GM19467 (cell line): ENCODE measurements around the gene SIL1.
"Not testable (repeated sequence)": the region's sequence is repeated elsewhere in the genome, so short reads cannot be mapped to it uniquely, and the experiment has no call there.

ENCODE experiments used
- ATAC-seq: cut with Tn5 transposase; IDR thresholded peaks from one replicate; pipeline ENCODE4 v1.9.1; 2021; ENCODE audit warnings: mild to moderate bottlenecking, moderate library complexity; ENCODE audit not compliant: unreplicated experiment

Gene SIL1

GRCh38 chr5:139197710-139198669 lies at the start of gene SIL1:
TSS of gene SIL1 (minus strand) at chr5:139198368. CDS start at chr5:139127843, 70,525 bp downstream.
- peak; percentile 89 for ATAC-seq

DNA sequence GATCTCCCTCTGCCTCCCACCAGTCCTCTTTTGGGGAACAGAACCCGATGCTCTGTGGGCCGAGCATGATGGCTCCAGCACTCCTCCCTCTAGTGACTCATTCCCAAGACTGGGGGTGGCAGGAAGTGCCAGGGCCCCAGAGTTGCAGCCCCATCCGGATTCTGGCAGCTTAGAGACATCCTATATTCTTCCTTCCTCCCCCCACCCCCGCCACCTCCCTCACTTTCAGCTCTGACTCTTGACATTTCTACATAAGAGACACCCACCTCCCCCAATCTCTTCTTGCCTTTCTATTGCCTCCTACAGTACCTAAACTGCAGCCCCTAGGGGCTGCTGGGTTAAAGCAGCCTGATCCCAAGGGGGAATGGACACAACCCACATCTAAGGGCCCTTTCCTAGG lies 48.2 kb upstream of the SIL1 start:
- no peak for ATAC-seq

DNA sequence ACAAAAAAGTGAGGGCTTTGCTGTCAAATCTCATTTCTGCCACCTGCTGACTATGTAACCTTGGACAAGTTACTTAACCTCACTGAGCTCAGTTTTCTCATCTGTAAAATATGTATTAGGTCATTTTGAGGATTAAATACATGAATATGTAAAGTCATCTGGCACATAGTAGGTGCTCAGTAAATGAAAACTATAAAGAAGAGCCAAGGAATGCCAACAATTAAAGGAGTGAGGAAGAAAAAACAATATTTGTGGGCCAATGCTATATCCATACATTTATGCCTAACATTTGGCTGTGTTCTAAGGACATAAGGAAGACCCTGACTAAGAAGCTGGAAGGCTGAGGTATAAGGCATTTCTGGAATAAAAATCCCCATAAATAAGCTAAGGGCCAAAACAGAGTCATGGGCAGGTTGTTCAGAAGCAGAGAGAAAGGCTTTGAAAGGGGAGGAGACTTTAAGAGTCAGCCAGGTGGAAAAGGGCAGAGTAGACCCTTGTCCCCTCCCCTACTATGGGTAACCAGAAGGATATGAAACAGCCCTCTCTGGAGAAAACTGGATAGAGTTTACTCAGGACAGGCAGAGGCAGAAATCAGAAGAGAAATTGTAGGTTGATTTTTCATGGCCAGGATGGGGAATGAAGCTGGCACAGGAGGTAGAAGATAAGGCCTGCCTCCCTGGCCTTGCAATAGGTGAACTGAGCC lies 47.6 kb upstream of the SIL1 start:
- no peak for ATAC-seq

- no peak for ATAC-seq
These were observed 45.3 kb upstream of the SIL1 start for GRCh38 chr5:139243425-139243970.

DNA sequence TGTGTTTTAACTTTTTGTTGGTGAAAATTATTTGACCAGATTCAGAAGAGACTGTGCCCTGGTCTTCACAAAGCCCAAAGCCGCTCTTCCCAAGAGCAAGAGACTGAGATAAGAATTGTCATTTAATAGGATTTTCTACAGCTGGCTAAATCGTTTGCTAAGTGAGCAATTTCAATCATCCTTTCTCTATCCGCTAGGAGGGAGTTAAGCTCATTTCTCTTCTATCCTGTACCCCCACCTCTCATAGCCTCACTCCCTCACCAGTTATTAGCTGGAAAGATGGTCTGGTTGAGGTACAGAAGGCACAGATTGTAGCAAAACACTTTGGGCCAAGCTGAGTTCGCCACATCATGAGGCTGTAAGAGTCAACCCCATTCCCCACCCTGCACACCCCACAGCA lies 43.0 kb upstream of the SIL1 start:
- ATAC-seq, result no peak

- no peak for ATAC-seq
These were observed 38.3 kb upstream of the SIL1 start for GRCh38 chr5:139236479-139236878.

DNA sequence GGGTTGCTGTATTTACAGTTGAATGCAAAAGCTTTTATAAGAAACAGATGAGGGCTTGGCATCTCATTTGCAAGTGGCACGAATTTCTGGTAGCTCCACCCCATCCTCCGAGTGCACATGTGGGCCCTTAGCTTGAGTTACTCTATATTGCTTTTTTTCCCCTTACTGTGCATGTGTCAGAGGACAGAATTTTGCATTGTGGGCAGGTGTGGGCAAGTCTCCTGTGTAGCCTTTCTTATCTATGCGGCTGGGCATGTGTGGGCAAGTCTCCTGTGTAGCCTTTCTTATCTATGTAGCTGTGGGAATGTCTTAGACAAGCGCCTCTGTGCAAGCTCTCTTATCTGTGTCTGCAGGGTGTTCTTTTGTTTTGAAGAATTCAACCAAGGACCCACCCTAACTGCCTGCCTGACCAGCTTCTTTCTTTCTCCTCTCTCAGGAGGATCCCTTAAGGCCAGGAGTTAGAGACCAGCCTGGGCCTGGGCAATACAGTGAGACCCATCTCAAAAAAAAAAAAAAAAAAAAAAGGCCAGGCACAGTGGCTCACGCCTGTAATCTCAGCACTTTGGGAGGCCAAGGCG lies 34.1 kb upstream of the SIL1 start:
- no peak for ATAC-seq

DNA sequence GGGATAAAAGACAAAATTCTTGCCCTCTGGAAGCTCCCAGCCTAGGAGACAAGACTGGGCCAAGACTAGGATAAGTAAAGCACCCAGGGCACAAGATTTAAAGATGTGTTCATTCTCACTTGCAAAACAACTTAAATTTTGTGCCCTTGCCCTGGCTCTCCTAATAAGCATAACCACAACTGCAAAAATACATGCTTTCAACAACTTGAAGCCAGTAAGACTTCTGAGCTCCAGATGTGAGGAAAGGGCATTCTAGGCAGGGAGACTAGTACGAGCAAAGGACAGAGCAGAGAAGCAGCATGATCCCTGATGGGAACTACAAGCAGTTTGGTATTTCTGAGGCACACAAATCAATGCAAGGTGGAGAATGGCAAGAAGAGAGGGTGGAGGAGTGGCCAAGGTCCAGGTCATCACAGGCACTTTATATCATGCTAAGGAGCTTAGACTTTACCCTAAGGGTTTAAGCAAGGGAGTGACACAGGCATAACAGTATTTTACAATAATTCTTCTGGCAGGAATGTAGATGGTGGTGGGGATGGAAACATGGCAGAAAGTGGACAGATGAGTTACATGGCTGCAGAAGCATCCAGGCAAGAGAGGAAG lies 30.1 kb upstream of the SIL1 start:
- ATAC-seq, result no peak

DNA sequence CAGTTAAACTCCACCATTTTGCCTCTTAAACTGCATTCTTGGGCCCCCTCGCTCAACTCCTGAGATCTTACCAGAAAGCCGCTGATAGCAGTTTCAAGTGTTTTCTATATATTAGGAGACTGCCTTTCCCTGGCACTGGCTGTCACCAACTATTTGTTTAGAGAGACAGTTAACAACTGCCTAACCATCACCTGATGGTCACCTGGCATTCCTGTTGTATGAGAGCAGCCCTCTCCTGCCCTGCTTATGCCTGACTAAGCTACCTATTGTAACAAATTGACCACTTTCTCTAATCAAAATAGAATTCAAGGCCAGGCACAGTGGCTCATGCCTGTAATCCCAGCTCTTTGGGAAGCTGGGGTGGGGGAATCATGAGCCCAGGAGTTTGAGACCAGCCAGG lies 28.0 kb upstream of the SIL1 start:
- no peak for ATAC-seq

GRCh38 chr5:139223481-139223880 lies 25.3 kb upstream of the SIL1 start:
- no peak for ATAC-seq

DNA sequence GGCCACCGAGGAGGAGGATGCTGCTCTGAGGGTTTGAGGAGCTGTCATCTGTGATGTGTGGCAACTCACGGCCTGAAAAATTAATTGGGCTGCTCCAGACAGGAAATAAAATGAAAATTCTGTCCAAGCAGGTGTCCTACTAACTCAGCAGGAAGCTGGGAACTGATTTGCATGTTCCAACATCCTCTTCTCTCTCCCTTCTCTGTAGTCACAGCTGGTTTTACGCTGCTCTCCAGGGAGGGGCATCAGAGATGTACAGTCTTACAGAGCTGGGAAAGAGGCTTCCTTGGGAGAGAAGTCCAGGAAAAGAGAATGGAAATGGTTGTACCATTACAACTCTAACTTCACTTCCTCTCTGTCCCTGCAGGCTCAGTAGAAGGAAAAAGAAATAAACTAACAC lies 24.2 kb upstream of the SIL1 start:
- ATAC-seq, result no peak

DNA sequence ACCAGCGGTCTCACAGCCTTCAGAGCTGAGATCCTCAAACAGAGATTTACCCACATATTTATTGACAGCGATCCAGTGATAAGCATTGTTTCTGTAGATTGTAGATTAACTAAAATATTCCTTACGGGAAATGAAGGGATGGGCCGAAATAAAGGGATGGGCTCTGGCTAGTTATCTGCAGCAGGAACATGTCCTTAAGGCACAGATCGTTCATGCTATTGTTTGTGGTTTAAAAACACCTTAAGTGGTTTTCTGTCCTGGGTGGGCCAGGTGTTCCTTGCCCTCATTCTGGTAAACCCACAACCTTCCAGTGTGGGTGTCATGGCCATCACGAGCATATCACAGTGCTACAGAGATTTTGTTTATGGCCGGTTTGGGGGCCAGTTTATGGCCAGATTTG lies 19.9 kb upstream of the SIL1 start:
- ATAC-seq, result not testable (repeated sequence)

DNA sequence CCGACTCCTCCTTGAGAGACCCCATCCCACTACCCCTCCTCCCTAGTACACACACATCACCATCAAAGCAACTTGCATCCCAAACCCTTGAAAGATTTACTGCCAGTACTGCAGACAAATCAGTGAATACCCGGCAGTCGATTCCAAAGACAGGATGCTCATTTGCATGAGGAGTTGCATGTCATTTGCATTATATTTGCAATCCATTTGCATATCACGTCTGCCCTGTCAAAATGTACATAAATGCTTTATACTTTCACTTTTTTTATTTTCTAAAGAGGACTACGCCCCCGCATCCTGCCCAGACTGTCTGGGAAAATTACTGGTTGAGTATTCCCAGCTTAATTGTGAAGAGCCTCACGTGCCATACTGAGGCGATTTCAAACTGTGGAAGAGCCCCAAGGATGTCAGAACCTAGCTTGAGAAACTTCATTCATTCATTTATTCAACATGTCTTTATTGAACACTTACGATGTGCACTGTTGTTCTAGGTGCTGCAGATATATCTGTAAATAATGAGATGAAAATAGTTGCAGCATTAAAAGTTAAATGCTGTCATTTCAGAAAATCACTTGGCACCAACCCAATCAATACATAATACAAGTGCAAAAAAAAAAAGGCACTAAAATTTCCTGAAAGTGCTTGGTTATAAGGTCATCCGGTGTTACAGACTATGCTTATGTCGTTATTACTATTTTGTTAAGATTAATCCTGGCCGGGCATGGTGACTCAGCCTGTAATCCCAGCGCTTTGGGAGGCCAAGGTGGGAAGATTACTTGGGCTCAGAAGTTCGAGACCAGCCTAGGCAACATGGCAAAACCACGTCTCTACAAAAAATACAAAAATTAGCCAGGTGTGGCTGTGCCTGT lies 17.2 kb upstream of the SIL1 start:
- no peak for ATAC-seq

- ATAC-seq, result no peak
These were observed 16.5 kb upstream of the SIL1 start for GRCh38 chr5:139214646-139215045.

GRCh38 chr5:139212906-139213305 lies 14.7 kb upstream of the SIL1 start:
- ATAC-seq, result no peak

GRCh38 chr5:139212486-139212885 lies 14.3 kb upstream of the SIL1 start:
- ATAC-seq, result no peak

DNA sequence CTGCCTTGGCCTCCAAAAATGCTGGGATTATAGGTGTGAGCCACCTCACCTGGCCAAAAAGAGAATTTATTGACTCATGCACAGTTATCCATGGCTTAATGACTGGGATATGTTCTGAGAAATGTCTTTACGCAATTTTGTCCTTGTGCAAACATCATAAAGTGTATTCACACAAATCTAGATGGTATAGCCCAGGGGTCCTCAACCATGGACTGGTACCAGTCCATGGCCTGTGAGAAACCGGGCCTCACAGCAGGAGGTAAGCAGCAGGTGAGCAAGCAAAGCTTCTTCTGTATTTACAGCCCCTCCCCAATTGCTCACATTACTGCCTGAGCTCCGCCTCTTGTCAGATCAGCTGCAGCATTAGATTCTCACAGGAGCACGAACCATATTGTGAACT lies 12.4 kb upstream of the SIL1 start:
- ATAC-seq, result no peak

- no peak for ATAC-seq
These were observed 9.3 kb upstream of the SIL1 start for GRCh38 chr5:139207297-139208000.

- ATAC-seq, result no peak
These were observed 7.4 kb upstream of the SIL1 start for GRCh38 chr5:139205586-139205985.
